Glomerular visceral epithelial cell (primary cell): Measurements from ENCODE around the gene DNAJC3.
"Not testable (repeated sequence)": the region's sequence is repeated elsewhere in the genome, so short reads cannot be mapped to it uniquely, and the experiment has no call there.

Experiments used
- DNase-seq: peaks from one replicate; pipeline ENCODE4 v3.0.0-alpha.2; 2016; ENCODE audit errors: extremely low spot score

The DNAJC3 gene

DNA sequence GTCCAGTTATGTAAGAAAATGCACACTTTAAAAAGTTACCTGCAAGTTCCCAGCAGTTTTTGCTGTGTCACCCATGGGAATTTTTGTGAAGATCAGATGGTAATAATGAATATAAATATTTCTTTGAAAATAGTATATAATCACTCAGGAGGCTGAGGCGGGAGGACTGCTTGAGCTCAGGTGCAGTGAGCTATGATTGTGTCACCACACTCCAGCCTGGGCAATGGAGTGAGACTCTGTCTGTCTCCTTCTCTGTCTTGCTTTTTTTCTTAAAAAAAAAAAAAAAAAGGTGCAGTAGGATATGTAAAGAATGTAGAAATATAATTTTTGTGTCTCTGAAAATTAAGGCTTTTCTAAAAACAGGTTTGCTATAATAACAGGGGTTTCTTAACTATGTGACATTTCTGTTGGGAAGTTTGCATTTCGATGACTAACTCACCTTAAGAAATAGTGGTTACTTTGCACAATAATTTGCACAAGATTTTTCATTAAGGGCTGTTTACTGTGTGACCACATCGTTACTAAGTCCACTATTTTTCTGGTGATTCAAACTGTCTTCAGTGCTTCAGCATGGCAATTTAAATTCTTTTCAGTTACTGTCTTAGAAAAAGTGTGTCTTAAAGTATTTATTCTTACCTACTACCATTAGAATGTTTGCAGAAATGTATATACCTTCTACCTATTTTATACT, 37.3 kb downstream of the DNAJC3 start:
- peak; percentile 39 for DNase-seq

GRCh38 chr13:95716231-95716630, 39.3 kb downstream of the DNAJC3 start:
- DNase-seq, result no peak

- DNase-seq, result no peak
These were observed 45.3 kb downstream of the DNAJC3 start for GRCh38 chr13:95722241-95722640.

DNA sequence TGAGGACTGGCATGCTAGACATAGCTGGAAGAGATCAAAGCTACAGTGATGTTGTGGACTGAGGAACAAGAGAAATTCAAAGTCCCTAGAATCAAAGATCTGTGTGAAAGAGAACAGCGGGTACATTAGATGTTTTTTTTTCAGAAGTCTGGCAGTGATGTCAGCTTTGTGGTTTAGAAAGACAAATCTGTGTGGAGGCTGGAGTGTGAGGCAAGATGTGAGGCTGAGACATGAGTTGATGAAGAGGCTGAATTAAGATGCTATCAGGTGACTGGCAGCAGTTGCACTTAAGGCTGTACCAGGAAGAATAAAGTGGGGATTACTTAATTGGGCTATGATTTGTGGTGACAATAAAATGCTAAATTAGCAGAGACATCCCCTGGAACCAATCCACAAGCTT, 46.5 kb downstream of the DNAJC3 start:
- DNase-seq, result no peak

DNA sequence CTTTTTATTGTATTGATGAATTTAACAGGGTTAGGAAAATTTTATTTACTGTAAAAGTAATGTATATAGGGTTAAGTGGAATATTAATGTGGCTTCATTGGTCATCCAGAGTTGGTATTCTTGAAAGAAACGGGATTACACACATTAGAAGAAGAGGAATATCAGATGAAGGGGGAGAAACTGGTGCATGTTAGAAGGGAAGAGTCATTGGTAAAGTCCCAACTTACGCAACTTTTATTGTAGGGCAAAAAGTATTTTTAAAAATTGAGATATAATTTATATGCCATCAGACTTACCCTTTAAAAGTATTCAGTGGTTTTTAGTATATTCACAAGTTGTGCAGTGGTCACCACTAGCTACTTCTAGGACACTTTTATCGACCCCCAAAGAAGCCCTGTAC, 47.3 kb downstream of the DNAJC3 start:
- DNase-seq, result no peak

DNA sequence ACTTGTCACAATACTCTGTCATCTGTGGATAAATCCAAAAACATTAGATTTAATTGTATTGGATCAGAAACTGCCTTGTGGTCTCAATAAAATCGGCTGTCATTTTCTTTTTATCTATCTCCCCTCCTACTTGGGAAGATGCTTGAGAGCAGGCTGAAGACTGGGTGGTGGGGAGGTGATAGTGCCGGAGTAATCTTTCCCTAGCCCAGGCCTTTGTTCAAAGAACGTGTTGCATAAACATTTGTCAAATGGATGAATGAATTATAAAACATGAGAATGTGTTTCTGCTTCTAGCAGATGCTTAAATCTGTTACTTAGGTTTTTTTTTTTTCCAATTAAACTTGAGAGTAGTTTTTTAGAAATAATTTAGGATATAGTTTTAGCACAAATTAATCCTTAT, 49.9 kb downstream of the DNAJC3 start:
- no peak for DNase-seq

DNA sequence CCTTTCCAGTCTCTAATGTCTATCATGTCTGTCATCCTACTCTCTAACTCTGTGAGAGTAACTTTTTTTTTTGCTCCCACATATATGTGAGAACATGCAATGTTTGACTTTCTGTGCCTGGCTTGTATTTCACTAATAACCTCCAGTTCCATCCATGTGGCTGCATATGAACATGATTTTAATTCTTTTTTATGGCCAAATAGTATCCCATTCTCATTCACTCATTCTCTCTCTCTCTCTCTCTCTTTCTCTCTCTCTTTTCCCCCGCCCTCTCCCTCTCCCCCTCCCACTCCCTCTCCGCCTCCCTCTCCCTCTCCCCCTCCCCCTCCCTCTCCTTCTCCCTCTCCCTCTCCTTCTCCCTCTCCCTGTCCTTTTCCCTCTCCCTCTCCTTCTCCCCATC, 52.0 kb downstream of the DNAJC3 start:
- no peak for DNase-seq

GRCh38 chr13:95734124-95734523, 57.2 kb downstream of the DNAJC3 start:
- DNase-seq, result no peak

GRCh38 chr13:95740071-95740978, 63.4 kb downstream of the DNAJC3 start:
- not testable (repeated sequence) for DNase-seq

- no peak for DNase-seq
These were observed 64.0 kb downstream of the DNAJC3 start for GRCh38 chr13:95740979-95741320.

DNA sequence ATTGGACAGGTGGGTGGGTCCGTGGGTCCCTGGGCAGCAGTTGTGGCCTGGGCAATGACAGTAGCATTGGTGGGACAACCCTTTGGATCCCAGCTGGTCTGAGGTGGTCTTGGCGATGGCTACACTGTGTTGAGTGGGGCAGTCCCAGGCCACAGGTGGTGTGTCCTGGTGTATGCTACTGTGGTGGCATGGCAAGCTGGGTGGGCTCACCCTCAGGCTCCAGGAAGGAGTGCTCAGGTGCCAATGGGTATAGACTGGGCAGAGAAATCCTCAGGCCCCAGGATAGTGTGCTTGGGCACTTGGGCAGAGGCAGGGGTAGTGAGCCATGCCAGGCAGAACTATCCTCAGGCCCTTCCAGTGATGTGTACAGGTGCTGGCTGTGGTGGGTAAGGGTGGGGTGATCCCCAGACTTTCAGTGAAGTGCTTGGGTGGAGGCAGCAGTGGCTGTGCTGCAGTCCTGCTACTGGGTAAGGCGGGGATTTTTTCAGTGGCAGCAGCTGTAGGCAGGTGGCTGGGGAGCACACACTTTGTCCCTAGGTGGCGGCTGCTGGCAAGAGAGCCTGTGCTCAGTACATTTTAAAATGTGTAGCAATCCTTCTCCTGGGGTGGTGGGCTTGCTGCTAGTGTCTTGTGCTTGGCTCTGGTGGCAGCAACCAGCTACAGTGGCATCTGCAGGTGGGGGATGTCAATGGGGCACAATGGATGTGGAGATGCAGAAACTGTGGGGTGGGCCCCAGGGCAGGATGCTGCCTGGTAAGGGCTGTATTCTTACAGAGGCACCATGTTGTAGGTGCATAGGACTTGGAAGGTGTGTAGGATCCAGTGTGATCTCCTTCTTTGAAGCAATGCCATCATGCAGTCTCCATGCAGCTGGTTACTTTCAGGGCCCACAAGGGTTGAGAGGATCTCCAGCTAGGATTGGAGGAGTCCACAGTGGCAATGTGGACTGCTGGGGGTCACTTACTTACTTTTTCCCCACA, 64.9 kb downstream of the DNAJC3 start:
- DNase-seq, result no peak

DNA sequence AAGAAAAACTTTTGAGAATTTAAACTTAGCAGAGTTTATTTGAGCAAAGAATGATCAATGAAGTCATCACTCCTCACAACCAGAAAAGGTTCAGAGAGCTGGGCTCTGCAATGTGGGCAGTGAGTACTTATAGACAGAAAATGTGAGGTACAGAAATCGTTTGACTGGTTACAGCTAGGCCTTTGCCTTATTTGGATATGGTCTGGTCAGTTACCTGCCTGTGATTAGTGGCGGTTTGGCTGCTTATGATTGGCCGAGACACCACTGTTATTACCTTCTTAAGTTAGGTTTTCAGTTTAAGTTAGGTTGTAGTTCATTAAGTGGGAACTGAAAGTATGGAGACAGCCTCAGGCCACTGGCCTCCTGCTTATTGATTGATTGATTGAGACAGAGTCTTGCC, 66.3 kb downstream of the DNAJC3 start:
- no peak for DNase-seq

- DNase-seq, result no peak
These were observed 68.3 kb downstream of the DNAJC3 start for GRCh38 chr13:95745289-95745688.

DNA sequence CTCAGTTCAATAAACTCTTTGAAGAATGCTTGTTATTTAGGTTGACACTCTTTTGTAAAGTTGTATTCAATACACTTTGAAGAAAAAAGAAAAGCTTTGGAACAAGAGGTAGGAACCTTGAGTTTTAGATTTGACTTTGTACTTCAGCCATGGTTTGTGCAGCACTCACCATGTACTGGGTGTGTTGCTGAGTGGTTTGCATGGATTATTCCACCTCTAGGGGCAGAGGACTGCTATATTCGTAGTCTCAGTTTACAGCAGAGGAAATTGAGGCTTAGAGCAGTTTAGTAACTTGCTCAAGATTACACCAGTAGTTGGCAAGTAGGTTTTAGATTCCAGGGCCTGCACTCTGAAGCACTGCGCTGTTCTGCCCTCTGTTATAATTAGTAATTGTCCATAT, 68.8 kb downstream of the DNAJC3 start:
- DNase-seq, result no peak

DNA sequence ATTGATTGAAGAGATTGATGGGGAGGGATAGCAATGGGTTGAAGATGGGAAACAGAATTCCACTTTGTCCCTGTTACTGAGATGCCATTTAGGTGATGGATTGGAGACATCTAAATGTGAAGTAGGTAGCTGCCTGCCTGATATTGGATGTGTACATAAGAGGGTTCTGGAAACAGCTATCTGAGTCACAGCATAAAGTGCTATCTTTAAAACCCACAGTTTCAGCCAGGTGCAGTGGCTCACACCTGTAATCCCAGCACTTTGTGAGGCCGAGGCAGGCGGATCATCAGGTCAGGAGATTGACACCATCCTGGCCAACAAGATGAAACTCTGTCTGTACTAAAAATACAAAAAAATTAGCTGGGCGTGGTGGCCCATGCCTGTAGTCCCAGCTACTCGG, 72.6 kb downstream of the DNAJC3 start:
- DNase-seq, result no peak

DNA sequence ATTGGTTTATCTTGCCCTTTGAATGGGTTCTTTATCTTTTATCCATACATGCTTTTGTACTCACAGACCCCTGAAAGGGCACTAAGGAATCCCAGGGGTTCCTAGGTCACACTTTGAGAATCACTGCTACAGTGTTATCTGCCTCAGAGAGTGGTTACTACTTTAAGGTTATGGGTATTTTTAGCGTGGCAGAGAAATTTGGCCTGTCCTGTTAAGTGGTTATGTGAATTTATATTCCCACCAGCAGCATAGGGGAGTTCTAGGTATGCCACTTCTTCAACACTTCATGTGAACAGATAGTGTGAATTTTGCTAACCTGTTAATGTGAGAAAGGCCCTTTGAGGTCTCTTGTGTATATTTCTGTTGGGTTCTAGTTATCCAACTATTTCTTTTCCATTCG, 75.7 kb downstream of the DNAJC3 start:
- DNase-seq, result no peak

DNA sequence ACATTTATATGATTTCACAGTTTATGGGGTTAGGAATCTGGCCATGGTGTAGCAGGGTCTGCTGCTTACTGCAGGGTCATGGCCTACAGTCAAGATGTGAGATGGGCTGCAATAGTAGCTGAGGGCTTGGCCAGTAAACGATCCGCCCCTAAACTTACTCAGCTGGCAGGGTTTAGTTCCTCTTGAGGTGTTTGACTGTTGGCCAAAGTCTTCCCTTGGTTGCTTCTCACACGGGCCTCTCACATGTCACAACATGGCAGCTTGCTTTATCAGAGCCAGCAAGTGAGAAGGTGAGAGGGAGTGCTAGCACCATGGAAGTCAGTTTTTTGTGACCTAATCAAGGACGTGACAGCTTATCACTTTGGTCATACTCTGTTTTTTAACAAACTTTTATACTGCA, 77.1 kb downstream of the DNAJC3 start:
- no peak for DNase-seq

- DNase-seq, result no peak
These were observed 79.1 kb downstream of the DNAJC3 start for GRCh38 chr13:95756072-95756471.

- DNase-seq, result not testable (repeated sequence)
These were observed 85.7 kb downstream of the DNAJC3 start for GRCh38 chr13:95762626-95763025.

GRCh38 chr13:95763601-95764000, 86.7 kb downstream of the DNAJC3 start:
- DNase-seq, result no peak

DNA sequence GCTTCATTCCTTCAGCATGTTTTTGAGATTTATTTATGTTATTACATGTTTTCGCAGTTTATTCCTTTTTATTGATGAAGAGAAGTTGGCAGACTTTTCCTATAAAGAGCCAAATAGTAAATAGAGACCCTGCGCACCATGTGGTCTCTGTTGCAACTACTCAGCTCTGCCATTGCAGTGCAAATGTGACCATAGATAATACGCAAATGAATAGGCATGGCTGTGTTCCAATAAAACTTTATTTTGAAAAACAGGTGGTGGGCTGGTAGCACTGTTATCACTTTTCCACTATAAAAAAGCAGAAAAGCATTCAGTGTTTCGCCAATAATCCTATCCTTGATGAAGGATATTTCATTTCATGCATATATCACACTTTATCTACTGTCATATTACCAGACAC, 95.0 kb downstream of the DNAJC3 start:
- no peak for DNase-seq

DNA sequence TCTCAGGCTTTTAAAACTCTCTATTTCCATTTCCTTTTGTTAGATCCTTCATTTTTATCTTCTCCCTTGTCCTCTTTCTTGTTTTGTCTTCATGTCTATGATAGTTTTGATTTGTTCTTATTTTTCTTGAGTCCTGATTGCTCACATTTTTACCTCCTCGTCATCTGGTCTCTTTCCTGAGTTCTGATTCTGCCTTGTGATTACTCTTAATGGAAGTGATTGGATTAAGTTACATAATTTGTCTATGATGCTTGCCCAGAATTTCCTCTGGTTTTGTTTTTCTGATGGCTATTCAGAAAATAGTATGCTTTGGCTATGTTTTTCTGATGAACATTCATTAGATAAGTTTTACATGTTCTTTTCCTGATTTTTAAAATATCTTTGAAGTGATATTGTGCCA, 102.6 kb downstream of the DNAJC3 start:
- DNase-seq, result no peak
